GM18505 (cell line): Measurements from ENCODE around the gene DHX30.
A peak's percentile ranks its signal among the peaks of the same experiment; 100 is the strongest.
"Not testable (repeated sequence)": the region's sequence is repeated elsewhere in the genome, so short reads cannot be mapped to it uniquely, and the experiment has no call there.

Source experiments
- ATAC-seq: cut with Tn5 transposase; IDR thresholded peaks from one replicate; pipeline ENCODE4 v1.9.1; 2021; ENCODE audit not compliant: unreplicated experiment
- POLR2A ChIP-seq: IDR thresholded peaks from 4 replicates; pipeline ENCODE4 v1.6.1; 2011; ENCODE audit warnings: borderline replicate concordance; ENCODE audit not compliant: insufficient read depth, insufficient read length; ENCODE audit errors: extremely low read depth

Gene DHX30, protein sequence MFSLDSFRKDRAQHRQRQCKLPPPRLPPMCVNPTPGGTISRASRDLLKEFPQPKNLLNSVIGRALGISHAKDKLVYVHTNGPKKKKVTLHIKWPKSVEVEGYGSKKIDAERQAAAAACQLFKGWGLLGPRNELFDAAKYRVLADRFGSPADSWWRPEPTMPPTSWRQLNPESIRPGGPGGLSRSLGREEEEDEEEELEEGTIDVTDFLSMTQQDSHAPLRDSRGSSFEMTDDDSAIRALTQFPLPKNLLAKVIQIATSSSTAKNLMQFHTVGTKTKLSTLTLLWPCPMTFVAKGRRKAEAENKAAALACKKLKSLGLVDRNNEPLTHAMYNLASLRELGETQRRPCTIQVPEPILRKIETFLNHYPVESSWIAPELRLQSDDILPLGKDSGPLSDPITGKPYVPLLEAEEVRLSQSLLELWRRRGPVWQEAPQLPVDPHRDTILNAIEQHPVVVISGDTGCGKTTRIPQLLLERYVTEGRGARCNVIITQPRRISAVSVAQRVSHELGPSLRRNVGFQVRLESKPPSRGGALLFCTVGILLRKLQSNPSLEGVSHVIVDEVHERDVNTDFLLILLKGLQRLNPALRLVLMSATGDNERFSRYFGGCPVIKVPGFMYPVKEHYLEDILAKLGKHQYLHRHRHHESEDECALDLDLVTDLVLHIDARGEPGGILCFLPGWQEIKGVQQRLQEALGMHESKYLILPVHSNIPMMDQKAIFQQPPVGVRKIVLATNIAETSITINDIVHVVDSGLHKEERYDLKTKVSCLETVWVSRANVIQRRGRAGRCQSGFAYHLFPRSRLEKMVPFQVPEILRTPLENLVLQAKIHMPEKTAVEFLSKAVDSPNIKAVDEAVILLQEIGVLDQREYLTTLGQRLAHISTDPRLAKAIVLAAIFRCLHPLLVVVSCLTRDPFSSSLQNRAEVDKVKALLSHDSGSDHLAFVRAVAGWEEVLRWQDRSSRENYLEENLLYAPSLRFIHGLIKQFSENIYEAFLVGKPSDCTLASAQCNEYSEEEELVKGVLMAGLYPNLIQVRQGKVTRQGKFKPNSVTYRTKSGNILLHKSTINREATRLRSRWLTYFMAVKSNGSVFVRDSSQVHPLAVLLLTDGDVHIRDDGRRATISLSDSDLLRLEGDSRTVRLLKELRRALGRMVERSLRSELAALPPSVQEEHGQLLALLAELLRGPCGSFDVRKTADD

DNA sequence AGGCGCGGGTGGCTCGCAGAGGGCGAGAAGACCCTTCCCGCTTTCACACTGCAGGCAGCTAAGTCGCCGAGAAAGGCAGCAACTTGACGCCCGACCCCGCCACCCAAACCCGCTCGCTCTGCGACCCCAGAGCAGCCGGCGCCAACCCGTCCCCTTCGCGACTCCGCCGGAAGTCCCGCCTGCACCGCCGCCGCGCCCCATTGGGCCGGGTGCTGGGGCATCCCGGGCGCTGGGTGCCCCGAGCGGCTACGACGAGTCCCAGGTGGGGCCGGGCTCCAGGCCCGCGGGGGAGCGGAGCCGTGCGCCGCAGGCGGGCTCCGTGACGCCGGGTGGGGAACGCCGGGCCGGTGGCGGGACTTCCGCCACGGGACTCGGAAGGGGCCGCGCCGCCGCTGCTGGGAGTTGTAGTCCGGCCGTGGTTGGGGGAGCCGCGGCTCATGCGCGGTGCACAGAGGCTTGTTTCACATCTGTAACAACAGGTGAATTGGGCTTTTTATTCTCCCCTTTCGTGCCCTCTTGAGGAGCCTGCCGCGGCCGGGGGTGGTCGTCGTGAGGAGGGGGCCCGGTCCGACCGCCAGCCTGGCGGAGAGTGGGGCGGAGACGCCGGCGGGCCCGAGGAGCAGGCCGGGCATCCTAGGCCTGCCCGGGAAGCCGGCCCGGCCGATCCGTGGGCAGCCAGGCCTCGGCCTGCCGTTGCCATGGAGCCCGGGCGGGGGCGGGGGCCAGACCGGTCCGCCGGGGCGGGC is at the start of gene DHX30:
Gene DHX30 (plus strand): TSS at position 405 of the 746 bp plus-strand sequence. CDS start 7,546 bp downstream, outside the sequence.
- peak; percentile 91 for ATAC-seq
- peak; percentile 76 for TF ChIP-seq POLR2A

DNA sequence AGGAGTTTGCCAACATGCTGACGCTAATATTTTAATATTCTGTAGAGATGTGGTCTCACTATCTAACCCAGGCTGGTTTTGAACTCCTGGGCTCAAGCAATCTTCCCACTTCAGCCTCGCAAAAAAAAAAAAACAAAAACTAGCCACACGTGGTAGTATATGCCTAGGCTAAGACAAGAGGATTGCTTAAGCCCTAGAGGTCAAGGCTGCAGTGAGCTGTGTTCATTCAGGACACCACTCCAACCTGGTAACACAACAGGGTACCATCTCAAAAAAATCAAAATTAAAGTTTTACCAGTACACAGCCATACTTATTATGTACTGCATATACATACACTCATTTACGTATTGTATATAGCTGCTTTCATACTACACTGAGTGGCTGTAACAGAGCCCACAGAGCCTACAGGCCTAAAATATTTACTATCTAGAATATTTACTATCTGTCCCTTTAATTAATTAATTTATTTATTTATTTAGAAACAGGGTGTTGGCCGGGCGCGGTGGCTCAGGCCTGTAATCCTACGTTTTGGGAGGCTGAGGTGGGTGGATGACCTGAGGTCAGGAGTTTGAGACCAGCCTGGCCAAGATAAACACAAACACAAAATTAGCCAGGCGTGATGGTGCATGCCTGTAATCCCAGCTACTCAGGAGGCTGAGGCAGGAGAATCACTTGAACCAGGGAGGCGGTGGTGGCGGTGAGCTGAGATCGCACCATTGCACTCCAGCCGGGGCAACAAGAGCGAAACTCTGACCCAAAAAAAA is 44.5 kb upstream of the DHX30 start:
- no peak for TF ChIP-seq POLR2A
- ATAC-seq, result no peak

DNA sequence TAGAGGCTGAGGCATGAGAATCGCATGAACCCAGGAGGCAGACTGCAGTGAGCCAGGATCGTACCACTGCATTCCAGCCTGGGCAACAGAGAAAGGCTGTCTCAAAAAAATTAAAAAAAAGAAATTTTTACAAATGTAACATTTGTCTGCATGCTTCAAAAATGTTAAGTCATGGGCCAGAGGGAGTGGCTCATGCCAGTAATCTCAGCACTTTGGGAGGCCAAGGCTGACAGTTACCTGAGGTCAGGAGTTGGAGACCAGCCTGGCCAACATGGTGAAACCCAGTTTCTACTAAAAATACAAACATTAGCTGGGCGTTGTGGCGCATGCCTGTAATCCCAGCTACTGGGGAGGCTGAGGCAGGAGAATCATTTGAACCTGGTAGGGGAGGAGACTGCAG is 42.7 kb upstream of the DHX30 start:
- not testable (repeated sequence) for ATAC-seq

DNA sequence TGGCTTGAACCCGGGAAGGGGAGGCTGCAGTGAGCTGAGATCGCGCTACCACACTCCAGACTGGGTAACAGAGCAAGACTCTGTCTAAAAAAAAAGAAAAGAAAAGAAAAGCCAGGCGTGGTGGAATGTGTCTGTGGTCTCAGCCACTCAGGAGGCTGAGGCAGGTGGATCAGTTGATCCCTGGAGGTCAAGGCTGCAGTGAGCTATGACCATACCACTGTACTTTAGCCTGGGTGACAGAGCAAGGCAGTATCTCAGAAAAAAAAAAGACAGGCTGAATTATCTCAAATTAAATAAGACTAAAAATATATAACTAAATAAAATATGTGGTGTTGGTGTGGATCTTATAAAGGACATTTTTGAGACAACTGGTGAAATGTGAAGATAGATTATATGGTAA is 41.9 kb upstream of the DHX30 start:
- ATAC-seq, result no peak

DNA sequence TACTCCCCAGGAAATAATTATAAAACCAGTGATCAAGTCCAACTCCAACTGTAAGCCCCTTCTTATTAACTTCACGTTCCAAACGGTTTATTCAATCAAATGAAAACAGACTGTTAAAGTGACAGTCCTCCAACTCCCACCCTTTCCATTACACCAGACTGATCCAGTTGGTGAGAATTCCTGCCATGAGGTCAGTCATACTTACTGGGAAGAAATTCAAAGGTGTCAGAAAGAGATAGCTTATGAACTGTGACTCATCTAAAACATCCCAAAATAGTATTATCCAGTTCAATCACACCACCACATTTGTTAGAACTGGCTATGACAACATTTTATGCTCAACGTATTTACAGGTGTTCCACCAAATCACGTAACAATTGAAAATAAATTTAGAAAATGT is 40.7 kb upstream of the DHX30 start:
- ATAC-seq, result no peak
- TF ChIP-seq POLR2A, result no peak

More for the DNA sequence above, 41.9 kb upstream of the DHX30 start:
- TF ChIP-seq POLR2A, result no peak

DNA sequence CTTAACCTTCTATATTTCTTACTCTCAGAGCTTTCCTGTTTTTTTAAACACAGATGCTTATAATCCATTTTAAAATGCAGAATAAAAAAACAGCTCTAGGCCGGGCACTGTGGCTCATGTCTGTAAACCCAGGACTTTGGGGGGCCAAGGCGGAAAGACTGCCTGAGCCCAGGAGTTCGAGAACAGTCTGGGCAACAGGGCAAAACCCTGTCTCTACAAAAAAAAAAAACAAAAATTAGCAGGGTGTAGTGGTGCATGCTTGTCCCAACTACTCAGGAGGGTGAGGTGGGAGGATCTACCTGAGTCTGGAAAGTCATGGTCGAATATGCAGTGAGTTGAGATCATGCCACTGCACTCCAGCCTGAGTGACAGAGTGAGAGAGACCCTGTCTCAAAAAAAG is 36.8 kb upstream of the DHX30 start:
- no peak for TF ChIP-seq POLR2A
- no peak for ATAC-seq

DNA sequence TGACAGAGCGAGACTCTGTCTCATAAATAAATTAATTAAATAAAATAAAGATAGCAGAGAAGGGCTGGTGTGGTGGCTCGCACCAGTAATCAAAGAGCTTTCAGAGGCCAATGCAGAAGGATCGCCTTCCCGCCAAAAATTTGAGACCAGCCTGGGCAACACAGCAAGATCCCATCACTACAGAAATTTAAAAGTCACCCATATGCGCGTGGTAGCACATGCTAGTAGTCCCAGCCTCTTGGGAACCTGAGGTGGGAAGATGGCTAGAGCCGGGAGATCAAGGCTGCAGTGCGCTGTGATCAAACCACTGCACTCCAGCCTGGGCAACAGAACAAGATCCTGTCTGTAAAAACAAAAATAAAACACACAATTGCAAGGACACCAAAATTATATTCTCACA is 30.9 kb upstream of the DHX30 start:
- no peak for TF ChIP-seq POLR2A
- ATAC-seq, result no peak

DNA sequence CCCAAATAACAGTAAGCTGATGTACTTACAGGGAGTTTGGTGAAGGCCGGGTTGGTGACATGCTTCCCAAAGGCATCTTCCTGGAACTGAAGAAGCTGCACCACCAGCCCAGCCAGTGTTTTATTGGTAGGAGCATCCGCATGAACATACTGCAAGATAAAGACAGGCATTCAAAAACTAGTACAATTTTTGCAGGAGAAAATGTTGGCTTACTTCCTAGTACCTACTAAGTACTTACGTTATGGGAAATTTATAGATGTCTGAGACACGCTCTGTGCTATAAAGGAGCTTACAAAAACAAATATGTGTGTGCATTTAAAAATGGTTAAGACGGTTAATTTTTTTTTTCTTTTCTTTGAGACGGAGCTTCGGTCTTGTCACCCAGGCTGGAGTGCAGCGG is 30.1 kb upstream of the DHX30 start:
- TF ChIP-seq POLR2A, result no peak
- ATAC-seq, result no peak

DNA sequence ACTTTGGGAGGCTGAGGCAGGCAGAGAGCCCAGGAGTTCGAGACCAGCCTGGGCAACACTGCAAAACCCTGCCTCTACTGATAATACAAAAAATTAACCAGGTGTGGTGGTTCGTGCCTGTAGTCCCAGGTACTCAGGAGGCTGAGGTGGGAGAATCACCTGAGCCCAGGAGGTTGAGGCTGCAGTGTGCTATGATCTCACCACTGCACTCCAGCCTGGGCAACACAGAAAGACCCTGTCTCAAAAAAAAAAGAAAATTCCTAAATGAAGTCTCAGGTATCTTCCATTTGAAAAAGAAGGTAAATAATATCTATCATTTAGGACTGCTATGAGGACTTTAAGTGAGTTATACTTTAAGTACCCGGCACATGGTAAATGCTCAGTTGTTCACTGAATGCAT is 24.2 kb upstream of the DHX30 start:
- ATAC-seq, result no peak
- TF ChIP-seq POLR2A, result no peak

DNA sequence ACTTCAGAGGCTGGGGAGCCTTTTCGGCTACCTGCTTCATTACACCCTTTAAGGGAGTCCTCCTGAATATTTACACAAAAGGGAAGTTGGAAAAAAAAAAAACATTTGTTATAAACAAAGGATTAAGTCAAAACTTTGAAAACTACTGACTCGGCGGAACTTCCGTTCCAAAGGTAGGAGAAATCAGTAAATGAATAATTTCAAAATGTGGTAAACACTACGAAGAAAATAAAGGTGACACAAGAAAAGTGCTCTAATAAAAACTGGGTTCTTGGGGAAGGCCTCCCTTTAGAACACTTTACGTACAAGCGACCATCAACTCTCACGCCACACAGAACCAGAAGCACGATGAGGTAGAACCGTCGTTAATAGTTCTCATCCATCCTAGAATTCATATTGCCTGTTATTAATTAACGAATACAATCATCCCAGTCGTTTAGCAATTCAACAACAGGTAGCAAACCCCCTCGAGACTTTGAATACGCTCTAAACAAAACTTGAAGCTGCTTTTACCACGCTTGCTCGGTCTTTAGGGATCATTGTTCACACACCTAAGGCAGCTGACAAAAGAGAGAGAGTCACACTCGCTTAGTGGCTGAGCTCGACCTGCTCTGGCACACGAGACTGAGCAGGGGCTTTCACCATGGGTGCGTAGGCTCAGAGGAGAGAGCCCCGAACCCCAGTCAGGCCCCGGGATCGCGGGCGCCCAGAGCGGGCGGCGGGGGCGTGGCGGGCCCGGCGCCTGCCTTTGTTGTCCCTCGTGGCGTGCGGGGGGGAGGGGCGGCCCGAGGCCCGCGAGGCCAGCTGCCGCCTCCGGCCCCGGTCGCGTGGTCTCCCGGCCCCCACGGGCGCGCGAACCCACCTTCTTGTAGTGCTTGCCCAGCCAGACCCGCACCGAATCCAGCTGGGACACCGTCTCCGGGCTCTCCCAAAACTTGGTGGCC is 21.9 kb upstream of the DHX30 start:
- ATAC-seq, result peak; percentile 31
- TF ChIP-seq POLR2A, result no peak
